ENCODE results near the gene SIMC1.
"Not testable (repeated sequence)": the region's sequence is repeated elsewhere in the genome, so short reads cannot be mapped to it uniquely, and the experiment has no call there.

SIMC1 gene

GRCh38 chr5:176237971-176238644 lies at the start of gene SIMC1:
Gene SIMC1, plus strand, starts transcription at chr5:176238424. Its CDS starts 85 bp downstream, at chr5:176238509.
- not testable (repeated sequence) for H3K4me3 ChIP-seq (ENCODE audit: low read depth in 1 of 2, low read length in 2 of 2); H3K9me3 ChIP-seq (ENCODE audit: low read length); H3K4me1 ChIP-seq (ENCODE audit: insufficient read depth, low read length); H3K27ac ChIP-seq (ENCODE audit: low read depth, low read length); H3K27me3 ChIP-seq (ENCODE audit: control insufficient read depth in 1 of 2, insufficient read depth in 2 of 2, low read length in 2 of 2); H3K36me3 ChIP-seq (ENCODE audit: insufficient read depth, low read length); H3K9ac ChIP-seq (ENCODE audit: low read length)

DNA sequence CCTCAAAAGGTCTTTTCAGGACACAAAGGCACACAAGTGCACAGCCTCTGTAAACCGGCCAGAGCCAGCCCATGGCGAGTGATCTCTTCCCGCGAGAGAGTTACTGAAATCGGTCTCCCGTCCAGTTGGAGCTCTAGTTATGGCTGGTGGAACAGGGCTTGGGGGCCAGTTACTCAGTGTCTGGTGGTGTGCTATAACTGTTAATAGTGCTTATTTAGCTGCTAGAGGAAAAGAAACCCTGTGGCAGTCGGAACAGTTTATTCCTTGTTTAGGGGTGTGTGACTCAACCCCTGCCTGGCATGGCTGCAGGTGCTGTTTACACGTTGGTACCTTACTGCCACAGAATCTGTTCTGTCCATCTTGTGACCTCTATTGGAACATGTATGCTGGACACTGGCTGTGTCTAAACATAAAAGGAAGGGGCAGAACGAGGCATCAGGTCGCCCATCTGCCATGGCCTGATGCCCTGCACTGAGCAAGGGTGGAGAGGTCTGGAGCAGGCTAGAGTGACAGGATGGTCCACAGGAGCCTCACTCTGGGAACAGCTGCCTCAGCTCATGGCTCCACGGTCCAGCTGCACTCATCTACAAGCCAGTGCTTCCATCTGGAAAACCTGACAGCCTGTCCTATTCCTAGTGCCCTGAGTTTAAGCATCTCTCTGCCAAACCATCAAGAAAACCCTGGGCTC lies 49.6 kb upstream of the SIMC1 start:
- no peak overlapping the region for H3K9ac ChIP-seq (ENCODE audit: low read length)
- no peaks in the 10 kb centered on the region for H3K9me3 ChIP-seq (ENCODE audit: low read length)
- H3K27me3 ChIP-seq (ENCODE audit: control insufficient read depth in 1 of 2, insufficient read depth in 2 of 2, low read length in 2 of 2): peaks cover 0 to 5% of the 10 kb centered on the region in 2 donors
- no peaks in the 10 kb centered on the region for H3K36me3 ChIP-seq (ENCODE audit: insufficient read depth, low read length)
- H3K4me3 ChIP-seq (ENCODE audit: low read depth in 1 of 2, low read length in 2 of 2): no peak overlapping the region
- no peaks in the 10 kb centered on the region for H3K4me1 ChIP-seq (ENCODE audit: insufficient read depth, low read length)
- no peak overlapping the region for H3K27ac ChIP-seq (ENCODE audit: low read depth, low read length)

- Histone ChIP-seq H3K4me1 (ENCODE audit: insufficient read depth, low read length) (no peaks in the 10 kb centered on the region), H3K9me3 (ENCODE audit: low read length) (no peaks in the 10 kb centered on the region), H3K4me3 (ENCODE audit: low read depth in 1 of 2, low read length in 2 of 2) (no peak overlapping the region), H3K9ac (ENCODE audit: low read length) (no peak overlapping the region), H3K27ac (ENCODE audit: low read depth, low read length) (no peak overlapping the region), H3K36me3 (ENCODE audit: insufficient read depth, low read length) (no peaks in the 10 kb centered on the region), H3K27me3 (ENCODE audit: control insufficient read depth in 1 of 2, insufficient read depth in 2 of 2, low read length in 2 of 2) (peaks cover 0 to 5% of the 10 kb centered on the region in 2 donors)
These were observed 48.4 kb upstream of the SIMC1 start for GRCh38 chr5:176189857-176190256.

GRCh38 chr5:176190886-176191755 lies 47.1 kb upstream of the SIMC1 start:
- H3K27me3 ChIP-seq (ENCODE audit: control insufficient read depth in 1 of 2, insufficient read depth in 2 of 2, low read length in 2 of 2): peaks cover 0 to 5% of the 10 kb centered on the region in 2 donors

DNA sequence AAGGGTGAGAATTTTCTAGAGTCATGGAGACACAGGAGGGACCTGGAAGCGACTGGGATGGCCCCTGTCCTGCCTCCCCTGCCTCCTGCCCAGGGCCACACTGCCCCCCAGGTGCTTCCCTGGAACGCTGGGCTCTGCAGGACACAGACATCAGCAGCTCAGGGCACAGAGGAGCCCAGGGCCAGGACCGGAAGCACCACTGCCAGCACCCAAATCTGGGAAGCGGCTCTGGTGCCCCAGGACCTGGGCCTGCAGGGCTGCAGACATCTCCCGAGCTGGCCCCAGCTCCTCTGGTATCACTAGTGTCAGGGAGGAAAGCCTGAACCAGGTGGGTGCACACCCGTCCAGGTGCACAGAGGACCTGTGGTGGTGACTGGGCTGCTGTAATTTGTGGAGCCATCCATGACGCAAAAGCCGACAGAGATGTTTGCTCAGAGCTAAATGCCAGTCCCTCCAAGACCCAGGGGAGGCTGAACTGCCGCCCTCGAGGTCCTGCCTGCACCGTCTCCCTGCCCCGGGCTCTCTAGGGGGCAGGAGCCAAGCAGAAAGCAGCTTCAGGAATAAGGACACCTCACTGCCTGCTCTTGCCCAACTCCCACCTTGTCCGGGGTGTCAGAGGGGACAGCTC lies 46.0 kb upstream of the SIMC1 start:
- no peak overlapping the region for H3K9ac ChIP-seq (ENCODE audit: low read length)
- H3K4me3 ChIP-seq (ENCODE audit: low read depth in 1 of 2, low read length in 2 of 2): no peak overlapping the region
- no peaks in the 10 kb centered on the region for H3K9me3 ChIP-seq (ENCODE audit: low read length)
- peaks cover 0 to 5% of the 10 kb centered on the region in 2 donors for H3K27me3 ChIP-seq (ENCODE audit: control insufficient read depth in 1 of 2, insufficient read depth in 2 of 2, low read length in 2 of 2)
- no peak overlapping the region for H3K27ac ChIP-seq (ENCODE audit: low read depth, low read length)
- no peaks in the 10 kb centered on the region for H3K4me1 ChIP-seq (ENCODE audit: insufficient read depth, low read length)
- no peaks in the 10 kb centered on the region for H3K36me3 ChIP-seq (ENCODE audit: insufficient read depth, low read length)

More at GRCh38 chr5:176190886-176191755, 47.1 kb upstream of the SIMC1 start:
- Histone ChIP-seq H3K9ac (ENCODE audit: low read length) (no peak overlapping the region), H3K4me3 (ENCODE audit: low read depth in 1 of 2, low read length in 2 of 2) (no peak overlapping the region), H3K9me3 (ENCODE audit: low read length) (no peaks in the 10 kb centered on the region), H3K36me3 (ENCODE audit: insufficient read depth, low read length) (no peaks in the 10 kb centered on the region), H3K27ac (ENCODE audit: low read depth, low read length) (no peak overlapping the region), H3K4me1 (ENCODE audit: insufficient read depth, low read length) (no peaks in the 10 kb centered on the region)

GRCh38 chr5:176192722-176193117 lies 45.5 kb upstream of the SIMC1 start:
- not testable (repeated sequence) for H3K9ac ChIP-seq (ENCODE audit: low read length); H3K27ac ChIP-seq (ENCODE audit: low read depth, low read length); H3K4me1 ChIP-seq (ENCODE audit: insufficient read depth, low read length); H3K36me3 ChIP-seq (ENCODE audit: insufficient read depth, low read length); H3K9me3 ChIP-seq (ENCODE audit: low read length); H3K27me3 ChIP-seq (ENCODE audit: control insufficient read depth in 1 of 2, insufficient read depth in 2 of 2, low read length in 2 of 2); H3K4me3 ChIP-seq (ENCODE audit: low read depth in 1 of 2, low read length in 2 of 2)

DNA sequence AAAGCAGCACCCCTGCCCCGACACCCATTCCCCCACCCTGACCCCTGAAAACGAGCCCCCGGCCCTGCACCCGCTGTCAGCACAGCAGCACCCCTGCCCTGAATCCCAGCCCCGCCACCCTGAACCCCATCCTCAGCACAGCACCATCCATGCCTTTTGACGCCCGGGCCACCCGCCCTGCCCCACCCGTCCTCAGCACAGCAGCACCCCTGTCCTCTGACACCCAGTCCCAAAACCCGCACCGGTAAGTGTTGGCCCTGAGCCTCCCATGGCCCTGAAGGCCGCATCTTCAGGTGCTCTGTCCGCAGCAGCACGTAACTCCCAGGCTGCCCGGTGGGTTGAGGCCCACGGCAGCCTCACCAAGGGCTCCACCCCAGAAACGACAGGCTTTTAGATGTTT lies 44.6 kb upstream of the SIMC1 start:
- not testable (repeated sequence) for H3K4me3 ChIP-seq (ENCODE audit: low read depth in 1 of 2, low read length in 2 of 2); H3K9ac ChIP-seq (ENCODE audit: low read length); H3K27me3 ChIP-seq (ENCODE audit: control insufficient read depth in 1 of 2, insufficient read depth in 2 of 2, low read length in 2 of 2); H3K4me1 ChIP-seq (ENCODE audit: insufficient read depth, low read length); H3K27ac ChIP-seq (ENCODE audit: low read depth, low read length); H3K36me3 ChIP-seq (ENCODE audit: insufficient read depth, low read length); H3K9me3 ChIP-seq (ENCODE audit: low read length)

DNA sequence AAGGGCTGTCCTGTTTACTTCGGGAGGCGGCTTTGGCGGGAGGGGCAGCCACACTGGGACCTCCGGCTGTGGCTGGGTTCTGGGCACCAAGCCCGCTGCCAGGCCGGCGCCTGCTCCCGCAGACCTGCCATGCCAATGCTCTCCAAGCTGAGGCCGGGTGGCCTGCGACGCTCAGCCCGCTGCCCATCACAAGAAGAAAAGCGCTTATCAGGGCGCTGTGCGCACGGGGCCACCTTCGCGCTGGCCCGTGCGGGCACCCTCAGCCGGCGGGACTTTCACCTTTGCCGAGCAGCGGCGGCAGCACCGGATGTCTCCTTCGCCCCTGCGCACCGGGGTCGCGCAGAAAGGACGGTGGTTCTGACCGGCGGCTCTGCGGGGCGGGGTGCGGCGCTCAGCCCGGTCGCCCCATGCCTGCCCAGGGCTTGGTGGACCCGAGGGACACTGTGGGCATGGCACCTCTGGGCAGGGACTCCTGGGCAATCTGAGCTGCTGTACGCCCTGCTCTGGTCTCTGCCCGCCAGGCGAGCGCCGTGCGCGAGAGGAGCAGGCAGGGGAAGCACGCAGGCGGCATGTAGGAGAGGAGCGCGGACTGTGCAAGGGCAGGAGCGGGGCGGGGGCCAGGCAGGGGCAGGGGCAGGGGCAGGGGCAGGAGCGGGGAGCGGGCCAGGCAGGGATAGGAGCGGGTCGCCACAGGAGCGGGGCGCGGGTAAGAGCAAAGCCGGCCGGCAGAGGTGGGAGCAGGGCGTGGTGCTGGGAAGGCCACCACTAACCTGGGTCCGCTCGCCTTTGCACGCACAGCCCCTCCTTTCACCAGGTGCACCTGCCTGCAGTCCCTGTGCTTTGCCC lies 43.8 kb upstream of the SIMC1 start:
- H3K4me1 ChIP-seq (ENCODE audit: insufficient read depth, low read length); H3K36me3 ChIP-seq (ENCODE audit: insufficient read depth, low read length); H3K9ac ChIP-seq (ENCODE audit: low read length); H3K27me3 ChIP-seq (ENCODE audit: control insufficient read depth in 1 of 2, insufficient read depth in 2 of 2, low read length in 2 of 2); H3K9me3 ChIP-seq (ENCODE audit: low read length); H3K27ac ChIP-seq (ENCODE audit: low read depth, low read length); H3K4me3 ChIP-seq (ENCODE audit: low read depth in 1 of 2, low read length in 2 of 2): not testable (repeated sequence)

- not testable (repeated sequence) for H3K9ac ChIP-seq (ENCODE audit: low read length); H3K4me1 ChIP-seq (ENCODE audit: insufficient read depth, low read length); H3K27ac ChIP-seq (ENCODE audit: low read depth, low read length); H3K36me3 ChIP-seq (ENCODE audit: insufficient read depth, low read length); H3K27me3 ChIP-seq (ENCODE audit: control insufficient read depth in 1 of 2, insufficient read depth in 2 of 2, low read length in 2 of 2); H3K9me3 ChIP-seq (ENCODE audit: low read length); H3K4me3 ChIP-seq (ENCODE audit: low read depth in 1 of 2, low read length in 2 of 2)
These were observed 43.2 kb upstream of the SIMC1 start for GRCh38 chr5:176195084-176195413.

DNA sequence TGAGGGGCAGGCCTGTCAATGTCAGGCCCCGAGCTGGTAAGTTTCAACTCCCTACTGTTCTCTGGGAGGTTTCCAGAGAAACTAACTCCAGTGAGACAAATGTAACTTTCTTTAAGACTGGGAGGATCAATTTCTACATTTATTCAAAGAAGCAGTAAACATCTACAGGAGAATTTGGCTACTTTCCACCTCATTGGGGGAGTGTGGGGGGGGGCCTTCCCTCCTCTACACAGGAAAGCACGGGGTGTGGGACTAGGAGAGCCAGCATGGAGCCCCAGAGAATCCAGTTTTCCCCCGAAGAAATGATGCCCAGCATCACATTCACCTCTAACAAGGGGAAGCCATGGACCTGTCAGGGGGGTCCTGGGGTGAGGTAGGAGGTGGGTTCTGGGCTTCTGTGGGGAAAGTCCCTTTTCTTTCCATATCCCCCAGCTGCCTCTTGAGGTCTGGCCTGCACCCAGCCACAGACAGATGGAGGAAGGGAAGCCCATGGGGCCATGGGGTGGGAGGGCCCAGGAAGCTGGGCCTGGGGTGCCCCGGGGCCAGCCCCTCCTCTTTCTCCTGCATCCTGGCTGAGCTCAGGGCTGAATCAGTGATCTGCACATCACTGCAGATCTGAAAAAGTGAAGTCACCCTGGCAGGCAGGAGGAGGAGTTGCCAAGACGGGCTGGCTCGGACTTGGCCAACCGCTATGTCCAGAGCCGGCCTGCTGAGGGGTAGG lies 42.6 kb upstream of the SIMC1 start:
- H3K4me3 ChIP-seq (ENCODE audit: low read depth in 1 of 2, low read length in 2 of 2); H3K4me1 ChIP-seq (ENCODE audit: insufficient read depth, low read length); H3K36me3 ChIP-seq (ENCODE audit: insufficient read depth, low read length); H3K9me3 ChIP-seq (ENCODE audit: low read length); H3K27me3 ChIP-seq (ENCODE audit: control insufficient read depth in 1 of 2, insufficient read depth in 2 of 2, low read length in 2 of 2); H3K9ac ChIP-seq (ENCODE audit: low read length); H3K27ac ChIP-seq (ENCODE audit: low read depth, low read length): not testable (repeated sequence)

All from muscle layer of colon (tissue), 2 donors.